ENCODE measurements around the gene TECRL. TPM values are rescaled to one million over a fixed set of nuclear protein-coding genes. Genes with fewer than 3 reads are reported as not detected.

The TECRL gene
- total and polyA plus RNA-seq, 5 donors = 354 to 857 (median 824) TPM

DNA sequence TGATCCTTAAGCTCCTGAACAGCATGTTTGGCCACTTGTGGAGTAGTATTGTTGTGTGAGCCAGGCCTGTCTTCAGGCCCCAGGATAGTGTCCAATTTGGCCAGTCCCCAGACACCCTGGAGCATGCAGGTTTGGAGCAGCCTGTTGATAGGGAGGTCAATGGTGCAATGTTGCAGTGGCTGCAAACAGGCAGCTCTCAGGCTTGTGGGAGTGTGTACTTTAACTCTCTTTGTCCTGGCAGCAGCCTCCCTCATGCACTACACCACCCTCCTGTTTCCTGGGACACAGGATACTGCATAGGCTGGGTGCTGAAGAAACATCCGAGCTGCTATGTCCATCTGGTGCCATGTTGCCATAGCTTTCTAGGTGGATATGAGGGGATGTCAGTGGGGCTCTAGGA lies 24.0 kb downstream of the TECRL start:
- DNase-seq = peak in 1 of 3 donors; percentile 31
- 80% methylated on average over 1 of the region's 1 CpG for WGBS
- no peak overlapping the region for H3K4me3 ChIP-seq (ENCODE audit: low read length)
- H3K27ac ChIP-seq (ENCODE audit: low read length) = no peak overlapping the region
- no peaks in the 10 kb centered on the region for H3K4me1 ChIP-seq (ENCODE audit: control insufficient read depth, insufficient read depth, low read length)
- H3K9me3 ChIP-seq (ENCODE audit: control insufficient read depth, low read length) = no peaks in the 10 kb centered on the region
- H3K27me3 ChIP-seq (ENCODE audit: control insufficient read depth, insufficient read depth) = no peaks in the 10 kb centered on the region
- intact Hi-C loops (cut with DNase I) = no loop called here
- peak; percentile 59 to 75 for ATAC-seq

DNA sequence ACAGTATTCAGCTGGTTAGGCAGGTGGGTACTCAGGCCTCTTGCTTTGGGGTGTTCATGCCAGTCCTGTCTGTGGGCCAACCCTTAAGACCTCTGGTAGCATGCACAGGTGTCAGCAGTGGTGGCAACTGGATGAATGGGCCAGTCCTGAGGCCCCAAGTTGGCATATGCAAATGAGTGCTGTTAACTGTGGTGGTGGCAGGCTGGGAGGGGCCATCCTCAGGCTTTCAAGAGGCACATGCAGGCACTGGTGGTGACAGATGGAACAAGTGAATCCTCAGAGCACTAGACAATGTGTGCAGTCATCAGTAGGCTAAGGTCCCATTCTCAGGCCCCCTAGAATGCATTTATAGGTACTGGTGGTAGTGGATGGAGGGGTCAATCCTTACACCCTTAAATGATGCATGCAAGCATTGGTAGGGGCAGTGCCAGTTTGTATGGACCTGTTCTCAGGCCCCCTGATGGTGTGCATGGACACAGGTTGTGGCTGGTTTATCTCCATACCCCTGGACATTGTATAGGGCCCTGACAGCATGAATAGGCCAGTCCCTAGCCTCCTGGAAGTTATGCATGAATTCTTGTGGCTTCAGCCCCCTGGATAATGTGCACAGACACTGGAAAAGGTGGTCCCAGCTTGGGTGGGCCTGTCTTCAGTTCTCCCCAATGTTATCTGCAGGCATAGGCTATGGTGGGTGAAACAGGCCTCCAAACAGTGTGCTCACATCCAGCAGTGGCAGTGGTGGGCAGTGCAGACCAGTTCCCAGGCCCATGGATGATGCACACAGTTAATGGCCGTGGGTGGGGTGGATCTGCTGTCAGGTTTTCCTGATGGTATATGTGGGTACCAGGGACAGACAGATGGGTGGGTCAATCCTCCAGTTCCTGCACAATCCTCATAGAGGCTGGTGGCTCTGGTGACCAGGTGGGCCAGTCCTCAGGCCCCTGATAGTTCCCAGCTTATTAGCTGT lies 24.7 kb downstream of the TECRL start:
- intact Hi-C loops (cut with DNase I) = no loop called here
- DNase-seq = no peak
- WGBS = 73% methylated on average over 1 of the region's 1 CpG
- Histone ChIP-seq H3K27ac (ENCODE audit: low read length) (no peak overlapping the region), H3K27me3 (ENCODE audit: control insufficient read depth, insufficient read depth) (no peaks in the 10 kb centered on the region), H3K4me3 (ENCODE audit: low read length) (no peak overlapping the region), H3K4me1 (ENCODE audit: control insufficient read depth, insufficient read depth, low read length) (no peaks in the 10 kb centered on the region), H3K9me3 (ENCODE audit: control insufficient read depth, low read length) (no peaks in the 10 kb centered on the region)
- ATAC-seq = peak; percentile 42 to 60

DNA sequence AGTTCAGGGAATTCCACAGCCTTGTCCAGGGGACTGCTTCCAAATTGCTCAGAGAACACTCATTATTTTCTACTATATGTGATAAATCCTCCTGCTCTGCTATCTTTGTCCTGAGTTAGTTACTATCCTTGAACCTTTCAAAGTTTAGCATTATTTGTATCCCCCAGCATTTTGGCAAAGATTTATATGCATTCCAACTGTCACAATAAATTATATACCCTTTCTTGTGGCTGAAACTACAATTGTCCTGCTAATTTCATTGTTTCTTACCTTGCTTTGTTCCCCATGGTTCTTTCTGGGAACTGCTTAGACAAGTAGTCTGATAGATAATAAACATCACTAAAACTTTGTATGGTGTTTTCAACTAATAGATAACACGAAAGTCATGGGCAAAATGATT lies 40.5 kb downstream of the TECRL start:
- ATAC-seq = no peak
- H3K27ac ChIP-seq (ENCODE audit: low read length) = no peak overlapping the region
- WGBS = 47% methylated on average over 1 of the region's 1 CpG

DNA sequence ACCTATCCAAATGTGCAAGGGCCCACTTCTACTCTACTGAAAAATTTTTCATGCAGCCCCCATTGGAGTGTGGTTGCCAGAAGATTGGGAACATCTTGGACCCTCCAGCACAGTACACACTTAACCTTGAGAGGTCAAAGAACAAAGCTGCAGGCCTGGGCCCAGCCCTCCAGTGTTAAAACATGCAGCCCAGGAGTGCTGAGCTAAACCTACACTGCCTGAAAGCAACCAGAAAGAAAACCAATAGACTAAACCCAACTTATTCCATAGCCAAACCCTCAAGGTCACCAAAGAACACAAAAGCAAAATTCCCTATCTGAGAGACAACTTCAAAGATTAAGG lies 47.9 kb downstream of the TECRL start:
- H3K9me3 ChIP-seq (ENCODE audit: control insufficient read depth, low read length) = no peaks in the 10 kb centered on the region
- peak overlapping the region; percentile 33 for H3K27ac ChIP-seq (ENCODE audit: low read length)
- intact Hi-C loops (cut with DNase I) = no loop called here
- H3K27me3 ChIP-seq (ENCODE audit: control insufficient read depth, insufficient read depth) = no peaks in the 10 kb centered on the region
- H3K4me3 ChIP-seq (ENCODE audit: low read length) = no peak overlapping the region
- peak; percentile 40 to 47 for ATAC-seq
- H3K4me1 ChIP-seq (ENCODE audit: control insufficient read depth, insufficient read depth, low read length) = no peaks in the 10 kb centered on the region
- DNase-seq = no peak

More for the DNA sequence above, 40.5 kb downstream of the TECRL start:
- no peak for DNase-seq
- Histone ChIP-seq H3K4me3 (ENCODE audit: low read length) (no peak overlapping the region), H3K4me1 (ENCODE audit: control insufficient read depth, insufficient read depth, low read length) (no peaks in the 10 kb centered on the region), H3K27me3 (ENCODE audit: control insufficient read depth, insufficient read depth) (no peaks in the 10 kb centered on the region), H3K9me3 (ENCODE audit: control insufficient read depth, low read length) (no peaks in the 10 kb centered on the region)
- intact Hi-C loops (cut with DNase I) = no loop called here

DNA sequence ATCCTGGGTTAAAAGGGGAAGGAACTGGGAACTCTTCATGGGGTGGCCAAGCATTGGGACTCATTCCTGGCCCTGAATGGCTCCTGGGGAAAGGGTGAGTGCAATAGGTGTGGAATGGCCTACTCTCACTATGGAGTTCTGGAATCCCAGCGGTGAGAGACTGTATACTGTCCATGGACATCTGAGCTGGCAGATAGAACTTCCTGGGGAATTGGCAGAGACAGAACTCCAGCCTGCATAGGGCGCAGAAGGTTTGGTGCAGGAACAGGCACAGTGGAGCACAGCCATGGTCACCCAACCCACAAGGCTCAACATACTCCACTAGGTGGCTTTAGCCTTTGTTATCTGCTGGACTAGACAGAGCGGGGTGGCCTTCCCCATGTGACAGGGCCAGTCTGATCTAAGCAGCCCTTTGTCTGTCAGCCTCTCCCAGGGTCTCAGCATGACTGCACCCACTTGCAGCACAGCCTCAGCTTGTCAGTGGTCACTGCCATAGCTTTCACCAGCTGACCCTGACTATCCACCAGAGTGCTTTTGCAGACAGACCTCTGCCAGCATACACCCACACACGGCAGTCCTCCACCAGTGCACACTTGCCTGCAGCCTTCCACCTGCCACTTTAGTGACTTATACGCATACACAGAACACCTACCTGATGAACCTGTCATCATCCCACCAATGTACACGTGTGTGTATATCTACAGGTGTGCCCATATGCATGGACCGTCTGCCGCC lies 48.4 kb downstream of the TECRL start:
- ATAC-seq = peak; percentile 48 to 62
- peak overlapping the region; percentile 38 for H3K27ac ChIP-seq (ENCODE audit: low read length)
- no peak for DNase-seq
- H3K4me3 ChIP-seq (ENCODE audit: low read length) = no peak overlapping the region
- WGBS = 82% methylated on average over 8 of the region's 8 CpGs
- no peaks in the 10 kb centered on the region for H3K4me1 ChIP-seq (ENCODE audit: control insufficient read depth, insufficient read depth, low read length)
- intact Hi-C loops (cut with DNase I) = no loop called here
- H3K9me3 ChIP-seq (ENCODE audit: control insufficient read depth, low read length) = no peaks in the 10 kb centered on the region
- no peaks in the 10 kb centered on the region for H3K27me3 ChIP-seq (ENCODE audit: control insufficient read depth, insufficient read depth)

DNA sequence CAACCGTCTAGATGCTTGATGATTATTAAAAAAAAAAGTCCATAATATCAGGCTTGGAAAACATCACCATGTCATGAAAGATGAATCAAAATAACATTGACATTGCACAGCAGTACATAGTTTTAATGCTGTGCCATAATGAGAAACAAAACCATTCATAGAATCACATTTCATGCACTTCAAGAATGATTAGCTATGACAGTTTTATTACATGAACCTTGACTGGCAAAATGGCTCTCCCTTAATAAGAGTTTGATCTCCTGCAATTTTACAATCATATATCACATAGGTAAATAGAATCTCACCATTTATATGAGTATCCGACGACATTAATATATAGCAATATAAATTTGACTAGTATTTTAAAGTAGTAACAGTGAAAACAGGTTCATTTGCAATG lies 49.8 kb downstream of the TECRL start:
- ATAC-seq (no peak), DNase-seq (no peak)
- WGBS = 65% methylated on average over 3 of the region's 3 CpGs
- H3K27ac ChIP-seq (ENCODE audit: low read length) = no peak overlapping the region
- intact Hi-C loops (cut with DNase I) = no loop called here
- no peaks in the 10 kb centered on the region for H3K9me3 ChIP-seq (ENCODE audit: control insufficient read depth, low read length)
- no peak overlapping the region for H3K4me3 ChIP-seq (ENCODE audit: low read length)
- no peaks in the 10 kb centered on the region for H3K27me3 ChIP-seq (ENCODE audit: control insufficient read depth, insufficient read depth)
- H3K4me1 ChIP-seq (ENCODE audit: control insufficient read depth, insufficient read depth, low read length) = no peaks in the 10 kb centered on the region

DNA sequence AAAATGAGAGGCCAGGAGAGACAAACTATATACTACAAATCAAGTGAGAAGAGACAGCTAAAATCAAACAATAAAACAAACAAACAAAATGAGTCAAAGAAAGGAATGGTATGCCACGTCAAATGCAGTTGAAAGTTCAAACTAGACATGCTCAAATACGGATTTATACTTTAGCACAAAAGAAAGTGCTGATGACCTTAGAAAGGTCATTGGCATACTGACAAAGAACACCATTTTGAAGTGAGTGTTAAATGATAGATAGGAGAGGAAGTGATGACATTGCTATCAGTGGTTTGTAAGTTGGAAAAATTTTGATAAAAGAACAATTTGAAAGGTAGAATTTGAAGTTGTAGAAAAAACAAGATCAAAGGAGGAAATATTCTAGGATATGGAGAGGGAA lies 55.3 kb downstream of the TECRL start:
- no peak overlapping the region for H3K4me3 ChIP-seq (ENCODE audit: low read length)
- WGBS = 19% methylated on average over 2 of the region's 2 CpGs
- intact Hi-C loops (cut with DNase I) = no loop called here
- no peaks in the 10 kb centered on the region for H3K9me3 ChIP-seq (ENCODE audit: control insufficient read depth, low read length)
- H3K27me3 ChIP-seq (ENCODE audit: control insufficient read depth, insufficient read depth) = no peaks in the 10 kb centered on the region
- H3K4me1 ChIP-seq (ENCODE audit: control insufficient read depth, insufficient read depth, low read length) = no peaks in the 10 kb centered on the region
- no peak overlapping the region for H3K27ac ChIP-seq (ENCODE audit: low read length)
- no peak for DNase-seq
- ATAC-seq = peak; percentile 65 to 68

DNA sequence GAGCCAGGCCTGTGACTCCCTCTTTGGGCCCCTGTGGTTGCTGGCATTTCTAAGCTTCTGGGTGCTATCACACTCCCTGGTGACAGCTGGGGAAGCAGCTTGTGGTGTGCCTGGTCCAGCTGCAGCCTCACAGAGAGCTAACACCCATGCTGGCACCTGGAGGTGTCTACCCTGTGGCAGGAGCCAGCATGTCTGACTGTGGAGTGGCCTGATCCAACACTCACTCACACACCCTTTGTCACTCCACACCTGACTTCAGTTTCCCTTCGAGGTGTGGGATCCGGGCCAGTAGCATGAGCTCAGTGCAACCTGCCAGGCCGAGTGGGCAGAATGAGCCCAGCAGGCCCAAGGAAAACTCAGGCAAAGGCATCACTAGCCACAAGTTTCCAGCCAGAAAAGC lies 67.5 kb downstream of the TECRL start:
- Histone ChIP-seq H3K27ac (ENCODE audit: low read length) (no peak overlapping the region), H3K4me3 (ENCODE audit: low read length) (no peak overlapping the region), H3K9me3 (ENCODE audit: control insufficient read depth, low read length) (no peaks in the 10 kb centered on the region), H3K27me3 (ENCODE audit: control insufficient read depth, insufficient read depth) (no peaks in the 10 kb centered on the region), H3K4me1 (ENCODE audit: control insufficient read depth, insufficient read depth, low read length) (no peaks in the 10 kb centered on the region)
- intact Hi-C loops (cut with DNase I) = loop anchor here in 1 of 4 donors (5.0 kb wide), 1 partner anchor 66 kb away; the partner anchor contains the start of gene TECRL
- peak; percentile 96 to 97 for ATAC-seq
- 29% methylated on average over 3 of the region's 3 CpGs for WGBS
- peak; percentile 66 to 87 (median 86) for DNase-seq

DNA sequence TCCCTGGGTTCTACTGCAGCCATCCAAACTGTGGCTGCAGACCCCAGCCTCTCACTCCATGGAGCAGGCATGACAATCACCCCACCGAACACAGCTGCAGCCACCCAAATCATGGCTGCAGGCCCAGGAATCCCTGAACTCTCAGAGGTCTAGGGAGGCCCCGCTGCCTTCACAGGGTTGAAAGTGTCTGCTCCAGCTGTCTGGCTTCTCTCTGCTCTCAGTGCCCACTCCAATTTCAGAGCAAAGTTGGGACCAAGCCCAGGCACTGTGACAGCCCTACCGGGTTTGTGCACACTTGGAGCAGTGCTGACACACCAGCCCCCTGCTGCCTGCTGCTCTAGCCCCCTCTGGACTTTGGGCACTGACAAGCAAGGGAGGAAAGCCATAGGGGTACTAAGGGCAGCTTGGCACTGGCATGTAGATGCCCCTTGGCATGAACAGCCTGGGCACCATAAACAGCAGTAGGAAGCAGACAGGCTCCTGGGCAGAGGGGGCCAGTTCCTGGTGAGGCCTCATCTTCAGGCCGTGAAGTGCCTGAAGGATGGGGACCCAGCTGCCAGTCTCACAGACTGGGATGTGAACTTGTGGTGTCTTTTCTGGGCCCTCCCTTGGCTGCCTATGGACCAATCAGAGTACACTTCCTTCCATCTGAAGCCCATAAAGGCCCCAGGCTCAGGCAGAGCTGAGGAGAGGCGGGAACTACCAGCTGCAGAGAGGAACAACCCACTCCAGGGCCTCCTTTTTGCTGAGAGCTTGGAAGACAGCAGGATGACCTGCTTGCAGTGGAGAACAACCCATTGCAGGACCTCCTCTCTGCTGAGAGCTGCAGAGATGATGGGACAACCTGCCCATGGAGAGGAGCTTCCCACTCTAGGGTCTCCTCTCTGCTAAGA lies 68.8 kb downstream of the TECRL start:
- Histone ChIP-seq H3K27me3 (ENCODE audit: control insufficient read depth, insufficient read depth) (no peaks in the 10 kb centered on the region), H3K9me3 (ENCODE audit: control insufficient read depth, low read length) (no peaks in the 10 kb centered on the region), H3K27ac (ENCODE audit: low read length) (peak overlapping the region; percentile 61), H3K4me1 (ENCODE audit: control insufficient read depth, insufficient read depth, low read length) (no peaks in the 10 kb centered on the region), H3K4me3 (ENCODE audit: low read length) (no peak overlapping the region)
- peak; percentile 44 to 83 (median 78) for DNase-seq
- 40% methylated on average over 5 of the region's 5 CpGs for WGBS
- intact Hi-C loops (cut with DNase I) = loop anchor here in 1 of 4 donors (5.0 kb wide), 1 partner anchor 67 kb away; the partner anchor contains the start of gene TECRL
- peak; percentile 83 to 86 for ATAC-seq

DNA sequence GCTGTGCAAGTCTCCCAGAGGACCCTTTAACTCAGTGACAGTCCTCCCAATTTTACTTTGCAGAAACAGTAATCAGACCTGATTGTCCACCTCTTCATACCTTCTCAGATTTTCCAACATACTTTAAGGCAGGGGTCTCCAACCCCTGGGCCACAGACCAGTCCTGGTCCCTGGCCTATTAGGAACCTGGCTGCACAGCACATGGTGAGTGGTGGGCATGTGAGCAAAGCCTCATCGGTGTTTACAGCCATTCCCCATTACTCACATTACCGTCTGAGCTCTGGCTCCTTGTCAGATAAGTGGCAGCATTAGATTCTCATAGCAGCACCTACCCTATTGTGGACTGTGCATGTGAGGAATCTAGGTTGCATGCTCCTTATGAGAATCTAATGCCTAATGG lies 74.3 kb downstream of the TECRL start:
- Histone ChIP-seq H3K4me1 (ENCODE audit: control insufficient read depth, insufficient read depth, low read length) (no peaks in the 10 kb centered on the region), H3K9me3 (ENCODE audit: control insufficient read depth, low read length) (no peaks in the 10 kb centered on the region), H3K27me3 (ENCODE audit: control insufficient read depth, insufficient read depth) (no peaks in the 10 kb centered on the region), H3K27ac (ENCODE audit: low read length) (no peak overlapping the region), H3K4me3 (ENCODE audit: low read length) (no peak overlapping the region)
- ATAC-seq = no peak
- no peak for DNase-seq
- intact Hi-C loops (cut with DNase I) = no loop called here
- WGBS = 59% methylated on average over 2 of the region's 2 CpGs

Data from right cardiac atrium (tissue), 5 donors.